ENCODE data around the gene RGS18. TPM values are rescaled to one million over a fixed set of nuclear protein-coding genes. Genes with fewer than 3 reads are reported as not detected.

RGS18 gene
- total and polyA plus RNA-seq, 2 donors (not counting 1 experiment from before 2014, with no cell fraction given) = 0.09 TPM; not detected in 1

GRCh38 chr1:192160196-192160595, 1.9 kb downstream of the RGS18 start:
- Histone ChIP-seq H3K9me3 (ENCODE audit: control extremely low read depth in 1 of 3, control insufficient read depth in 2 of 3, insufficient read depth in 1 of 3, low read length in 2 of 3) (peaks cover 0 to 3% (median 0%) of the 10 kb centered on the region in 3 donors), H3K4me2 (replicated peaks; ENCODE audit: low read depth, low read length, poor library complexity, severe bottlenecking) (no peak overlapping the region), H3K36me3 (replicated peaks in 1 of 2; ENCODE audit: control extremely low read depth in 1 of 2, control insufficient read depth in 1 of 2, extremely low read depth in 1 of 2, insufficient read depth in 2 of 2, low read length in 1 of 2) (no peaks in the 10 kb centered on the region), H3K27ac (ENCODE audit: low read length in 2 of 2) (no peak overlapping the region), H3K4me1 (ENCODE audit: control insufficient read depth in 2 of 2, insufficient read depth in 2 of 2, low read length in 2 of 2) (no peaks in the 10 kb centered on the region), H2AFZ (ENCODE audit: insufficient read depth, low read depth, low read length, poor library complexity, severe bottlenecking) (no peak overlapping the region), H3K9ac (ENCODE audit: low read length) (no peak overlapping the region), H3K79me2 (ENCODE audit: control insufficient read depth, insufficient read depth, low read length) (no peaks in the 10 kb centered on the region), H4K20me1 (ENCODE audit: control insufficient read depth, insufficient read depth, low read length, poor library complexity, severe bottlenecking) (no peaks in the 10 kb centered on the region), H3K27me3 (replicated peaks in 1 of 4; ENCODE audit: control extremely low read depth in 1 of 4, control insufficient read depth in 3 of 4, insufficient read depth in 4 of 4, low read length in 3 of 4) (no peaks in the 10 kb centered on the region), H3K4me3 (ENCODE audit: control extremely low read depth in 1 of 5, extremely low read depth in 1 of 5, insufficient read depth in 1 of 5, low read depth in 2 of 5, low read length in 4 of 5) (peak overlapping the region in 1 of 5 experiments; percentile 39)
- intact Hi-C loops (cut with micrococcal nuclease) = no loop called here
- H3K9me3 Mint-ChIP-seq (ENCODE audit: insufficient read depth) = peaks cover under 1% of the 10 kb centered on the region
- WGBS (ENCODE audit: insufficient coverage) = no CpG with 5 or more reads among the region's 1 CpG
- H3K27ac Mint-ChIP-seq = no peak overlapping the region
- H3K4me1 Mint-ChIP-seq = no peaks in the 10 kb centered on the region
- POLR2A ChIA-PET = no interaction called here
- H3K4me3 Mint-ChIP-seq = no peak overlapping the region
- H3K27me3 Mint-ChIP-seq = no peaks in the 10 kb centered on the region
- no peak for ATAC-seq (ENCODE audit: low read depth)
- DNase-seq = no peak
- TF ChIP-seq EZH2 (IDR thresholded peaks at IDR 0.05; ENCODE audit: borderline replicate concordance, insufficient read depth, low read depth, low read length, poor library complexity, severe bottlenecking) (no peak), CTCF (IDR thresholded peaks at IDR 0.05) (no peak)
- CTCF ChIA-PET = no interaction called here

GRCh38 chr1:192161976-192162375, 3.7 kb downstream of the RGS18 start:
- no peak overlapping the region for H3K27ac ChIP-seq (ENCODE audit: low read length in 2 of 2)
- H3K4me3 ChIP-seq (ENCODE audit: control extremely low read depth in 1 of 5, extremely low read depth in 1 of 5, insufficient read depth in 1 of 5, low read depth in 2 of 5, low read length in 4 of 5) = no peak overlapping the region
- no peaks in the 10 kb centered on the region for H3K4me1 Mint-ChIP-seq
- H3K9me3 Mint-ChIP-seq (ENCODE audit: insufficient read depth) = peaks cover 2% of the 10 kb centered on the region
- ChIA-PET CTCF (no interaction called here), POLR2A (no interaction called here)
- no peak for ATAC-seq (ENCODE audit: low read depth)
- no peak overlapping the region for H3K27ac Mint-ChIP-seq
- no CpG with 5 or more reads among the region's 1 CpG for WGBS (ENCODE audit: insufficient coverage)
- no peak overlapping the region for H3K9ac ChIP-seq (ENCODE audit: low read length)
- no peak overlapping the region for H3K4me2 ChIP-seq (replicated peaks; ENCODE audit: low read depth, low read length, poor library complexity, severe bottlenecking)
- H3K9me3 ChIP-seq (ENCODE audit: control extremely low read depth in 1 of 3, control insufficient read depth in 2 of 3, insufficient read depth in 1 of 3, low read length in 2 of 3) = peaks cover 0 to 4% (median 0%) of the 10 kb centered on the region in 3 donors
- TF ChIP-seq CTCF (IDR thresholded peaks at IDR 0.05) (no peak), EZH2 (IDR thresholded peaks at IDR 0.05; ENCODE audit: borderline replicate concordance, insufficient read depth, low read depth, low read length, poor library complexity, severe bottlenecking) (no peak)
- no peak overlapping the region for H2AFZ ChIP-seq (ENCODE audit: insufficient read depth, low read depth, low read length, poor library complexity, severe bottlenecking)
- no peaks in the 10 kb centered on the region for H3K4me1 ChIP-seq (ENCODE audit: control insufficient read depth in 2 of 2, insufficient read depth in 2 of 2, low read length in 2 of 2)
- H3K79me2 ChIP-seq (ENCODE audit: control insufficient read depth, insufficient read depth, low read length) = no peaks in the 10 kb centered on the region
- no peaks in the 10 kb centered on the region for H4K20me1 ChIP-seq (ENCODE audit: control insufficient read depth, insufficient read depth, low read length, poor library complexity, severe bottlenecking)
- intact Hi-C loops (cut with micrococcal nuclease) = no loop called here
- DNase-seq = no peak
- H3K27me3 ChIP-seq (replicated peaks in 1 of 4; ENCODE audit: control extremely low read depth in 1 of 4, control insufficient read depth in 3 of 4, insufficient read depth in 4 of 4, low read length in 3 of 4) = no peaks in the 10 kb centered on the region
- no peak overlapping the region for H3K4me3 Mint-ChIP-seq
- H3K36me3 ChIP-seq (replicated peaks in 1 of 2; ENCODE audit: control extremely low read depth in 1 of 2, control insufficient read depth in 1 of 2, extremely low read depth in 1 of 2, insufficient read depth in 2 of 2, low read length in 1 of 2) = no peaks in the 10 kb centered on the region
- H3K27me3 Mint-ChIP-seq = no peaks in the 10 kb centered on the region

All from B cell (primary cell).